H9 (cell line): ENCODE data around the gene UBE2Q1. TPM values are rescaled to one million over a fixed set of nuclear protein-coding genes. Genes with fewer than 3 reads are reported as not detected.

ENCODE experiments used
- DNase-seq: peaks from one replicate; pipeline ENCODE4 v3.0.0-alpha.2; 2017
- H2AFZ ChIP-seq: one replicate; pipeline ENCODE4 v1.6.1; 2013; ENCODE audit warnings: mild to moderate bottlenecking, low read length, control low read depth, moderate library complexity
- H2AK5ac ChIP-seq: 2 replicates; pipeline ENCODE4 v1.6.1; 2013; ENCODE audit warnings: low read length, control low read depth, mixed read lengths; ENCODE audit not compliant: insufficient read length
- H2BK120ac ChIP-seq: one replicate; pipeline ENCODE4 v1.6.1; 2013; ENCODE audit warnings: low read depth, mild to moderate bottlenecking, low read length, control low read depth, inconsistent platforms; ENCODE audit not compliant: poor library complexity, severe bottlenecking
- H2BK12ac ChIP-seq: 2 replicates; pipeline ENCODE4 v1.6.1; 2013; ENCODE audit warnings: low read length, control low read depth, mixed read lengths, low read depth; ENCODE audit not compliant: insufficient read length
- H2BK15ac ChIP-seq: 2 replicates; pipeline ENCODE4 v1.6.1; 2013; ENCODE audit warnings: low read depth, low read length, control low read depth
- H2BK20ac ChIP-seq: one replicate; pipeline ENCODE4 v1.6.1; 2013; ENCODE audit warnings: low read depth, mild to moderate bottlenecking, low read length, control low read depth, inconsistent platforms; ENCODE audit not compliant: poor library complexity, severe bottlenecking
- H2BK5ac ChIP-seq: 2 replicates; pipeline ENCODE4 v1.6.1; 2013; ENCODE audit warnings: low read length, control low read depth, mixed read lengths; ENCODE audit not compliant: insufficient read length
- H3K14ac ChIP-seq: 2 replicates; pipeline ENCODE4 v1.6.1; 2013; ENCODE audit warnings: low read length, control low read depth; ENCODE audit not compliant: insufficient read depth
- H3K18ac ChIP-seq: 2 replicates; pipeline ENCODE4 v1.6.1; 2013; ENCODE audit warnings: low read depth, mild to moderate bottlenecking, mixed read lengths, low read length, control low read depth; ENCODE audit not compliant: insufficient read length
- H3K23ac ChIP-seq: 2 replicates; pipeline ENCODE4 v1.6.1; 2013; ENCODE audit warnings: low read length, control low read depth, mixed read lengths, low read depth; ENCODE audit not compliant: insufficient read length
- H3K23me2 ChIP-seq: 2 replicates; pipeline ENCODE4 v1.6.1; 2013; ENCODE audit warnings: low read depth, mild to moderate bottlenecking, mixed read lengths, low read length, control low read depth; ENCODE audit not compliant: insufficient read length, poor library complexity, severe bottlenecking
- H3K27ac ChIP-seq: 2 replicates; pipeline ENCODE4 v1.5.1; 2013; ENCODE audit warnings: low read length, control low read depth, mixed read lengths, low read depth; ENCODE audit not compliant: insufficient read length
- H3K27me3 ChIP-seq: 2 replicates; pipeline ENCODE4 v1.6.1; 2013; ENCODE audit warnings: low read length, control low read depth, inconsistent platforms; ENCODE audit not compliant: insufficient read depth
- H3K4ac ChIP-seq: 2 replicates; pipeline ENCODE4 v1.6.1; 2013; ENCODE audit warnings: low read depth, mild to moderate bottlenecking, control low read depth, inconsistent platforms, low read length, moderate library complexity
- H3K4me1 ChIP-seq: 2 replicates; pipeline ENCODE4 v1.6.1; 2013; ENCODE audit warnings: low read length, control low read depth, inconsistent platforms; ENCODE audit not compliant: insufficient read depth
- H3K4me2 ChIP-seq: 2 replicates; pipeline ENCODE4 v1.6.1; 2013; ENCODE audit warnings: low read length, control low read depth, mixed read lengths; ENCODE audit not compliant: insufficient read length, insufficient read depth
- H3K56ac ChIP-seq: 2 replicates; pipeline ENCODE4 v1.6.1; 2013; ENCODE audit warnings: low read depth, mild to moderate bottlenecking, mixed read lengths, low read length, control low read depth; ENCODE audit not compliant: insufficient read length
- H3K79me1 ChIP-seq: 2 replicates; pipeline ENCODE4 v1.6.1; 2013; ENCODE audit warnings: low read depth, mild to moderate bottlenecking, moderate library complexity, low read length, control low read depth, inconsistent platforms; ENCODE audit not compliant: insufficient read depth, poor library complexity, severe bottlenecking
- H3K79me2 ChIP-seq: 2 replicates; pipeline ENCODE4 v1.6.1; 2013; ENCODE audit warnings: low read length, control low read depth, inconsistent platforms; ENCODE audit not compliant: insufficient read depth
- H3K9ac ChIP-seq: 2 replicates; pipeline ENCODE4 v1.6.1; 2013; ENCODE audit warnings: low read length, control low read depth, mixed read lengths; ENCODE audit not compliant: insufficient read length; ENCODE audit errors: extremely low read depth
- H3K9me3 ChIP-seq: one replicate; pipeline ENCODE4 v1.6.1; 2013; ENCODE audit warnings: low read depth, low read length, inconsistent platforms; ENCODE audit not compliant: control insufficient read depth
- H3T11ph ChIP-seq: one replicate; pipeline ENCODE4 v1.6.1; 2013; ENCODE audit warnings: mild to moderate bottlenecking, low read length, control low read depth, inconsistent platforms
- H4K20me1 ChIP-seq: one replicate; pipeline ENCODE4 v1.6.1; 2013; ENCODE audit not compliant: control insufficient read depth, insufficient read length, insufficient read depth
- H4K5ac ChIP-seq: 2 replicates; pipeline ENCODE4 v1.6.1; 2013; ENCODE audit warnings: low read depth, mild to moderate bottlenecking, mixed read lengths, low read length, control low read depth; ENCODE audit not compliant: insufficient read length
- H4K8ac ChIP-seq: replicated peaks from 2 replicates; pipeline ENCODE4 v1.6.1; 2013; ENCODE audit warnings: low read length, control low read depth, mixed read lengths, low read depth; ENCODE audit not compliant: insufficient read length
- H4K91ac ChIP-seq: 2 replicates; pipeline ENCODE4 v1.6.1; 2013; ENCODE audit warnings: low read depth, mild to moderate bottlenecking, moderate library complexity, mixed read lengths, low read length, control low read depth; ENCODE audit not compliant: insufficient read length
- H3K27ac Mint-ChIP-seq, 3 experiments: 2 replicates in 2 of 3; 3 replicates in 1 of 3; pipeline ENCODE4 v1.8.0; 2020 to 2021; ENCODE audit warnings: mixed read lengths in 3 of 3, mild to moderate bottlenecking in 1 of 3, moderate library complexity in 1 of 3
- H3K27me3 Mint-ChIP-seq: 2 replicates; pipeline ENCODE4 v1.8.0; 2021; ENCODE audit warnings: low read depth, mild to moderate bottlenecking, moderate library complexity, mixed read lengths
- H3K36me3 Mint-ChIP-seq, 3 experiments: 2 replicates in 2 of 3; 3 replicates in 1 of 3; pipeline ENCODE4 v1.8.0; 2020 to 2021; ENCODE audit warnings: low read depth in 3 of 3, mixed read lengths in 3 of 3; ENCODE audit not compliant: insufficient read depth in 1 of 3
- H3K4me1 Mint-ChIP-seq, 2 experiments: 2 replicates each; pipeline ENCODE4 v1.8.0; 2020; ENCODE audit warnings: mixed read lengths in 2 of 2
- H3K4me3 Mint-ChIP-seq, 2 experiments: 2 replicates in 1 of 2; 3 replicates in 1 of 2; pipeline ENCODE4 v1.8.0; 2020 to 2021; ENCODE audit warnings: mild to moderate bottlenecking in 2 of 2, mixed read lengths in 2 of 2, moderate library complexity in 1 of 2
- H3K9me3 Mint-ChIP-seq, 2 experiments: 2 replicates in 1 of 2; 3 replicates in 1 of 2; pipeline ENCODE4 v1.8.0; 2020; ENCODE audit warnings: mild to moderate bottlenecking in 2 of 2, mixed read lengths in 2 of 2, moderate library complexity in 1 of 2
- CTCF ChIP-seq: fragments of 200-600 bp; sonication (generic); conservative IDR thresholded peaks from 3 replicates; pipeline ENCODE4 v1.8.0; 2021; ENCODE audit warnings: antibody characterized with exemption, mild to moderate bottlenecking
- WGBS: extraction: QIAGEN DNeasy Blood & Tissue Kit; methylation state at CpG from one replicate; pipeline ENCODE4 v1.1.7; 2013; ENCODE audit warnings: missing lambda C conversion rate, low lambda C conversion rate, mixed read lengths; ENCODE audit not compliant: insufficient read length; ENCODE audit errors: extremely low coverage; 5-methylcytosine and 5-hydroxymethylcytosine counted together
- total RNA-seq: library from RNA; stranded (reverse); gene quantifications from 2 replicates; pipeline ENCODE4 v1.2.1, GENCODE V29; 2021

The UBE2Q1 gene
- total RNA-seq, 1 experiment from 2014 or later = 108 TPM

DNA sequence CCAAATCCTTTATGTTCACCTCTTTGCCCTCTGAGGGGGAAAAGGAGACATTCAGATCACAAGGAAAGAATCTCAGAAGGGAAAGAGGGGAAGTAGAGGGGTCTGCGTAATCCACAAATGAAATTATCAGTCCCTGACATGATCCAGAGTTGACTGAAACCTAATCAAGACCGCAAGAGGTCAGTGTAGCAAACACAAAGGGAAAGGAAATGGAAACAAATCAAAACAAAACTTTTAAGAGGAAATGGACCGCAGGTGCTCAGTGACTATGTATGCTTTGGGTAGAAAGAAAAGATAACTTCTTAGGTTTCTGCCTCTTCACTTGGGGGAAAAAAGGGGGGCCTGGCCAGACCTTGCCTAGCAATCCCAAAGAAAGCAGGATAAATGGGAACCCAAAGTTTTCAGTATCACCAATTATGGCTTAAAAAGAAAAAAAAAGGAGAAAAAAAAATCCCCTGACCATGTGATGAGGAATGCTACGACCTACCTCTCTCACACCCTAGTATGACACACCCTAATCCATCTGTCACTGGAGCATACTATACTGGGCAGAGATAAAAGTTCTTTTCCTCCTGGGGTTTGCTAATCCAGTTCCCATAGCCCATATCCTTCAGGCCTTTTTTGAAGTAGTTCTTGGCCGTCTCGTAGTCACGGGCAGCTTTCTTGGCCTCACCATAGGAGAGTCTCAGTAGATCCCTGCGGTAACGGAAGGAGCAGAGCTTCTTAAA, 26.0 kb upstream of the UBE2Q1 start:
- Histone ChIP-seq H3K18ac (no peak overlapping the region), H2AFZ (no peak overlapping the region), H3K4me2 (no peak overlapping the region), H3K9me3 (no peaks in the 10 kb centered on the region), H4K5ac (no peak overlapping the region), H4K20me1 (peaks cover 3% of the 10 kb centered on the region), H3K4me1 (no peaks in the 10 kb centered on the region), H2BK15ac (no peak overlapping the region), H3K56ac (no peak overlapping the region), H4K91ac (no peak overlapping the region), H3K14ac (no peak overlapping the region), H3K4ac (no peak overlapping the region), H2BK12ac (no peak overlapping the region), H2BK5ac (no peak overlapping the region), H3K23me2 (no peaks in the 10 kb centered on the region), H3T11ph (no peak overlapping the region), H2AK5ac (no peak overlapping the region), H2BK20ac (no peak overlapping the region), H3K23ac (no peak overlapping the region), H3K27ac (no peak overlapping the region), H4K8ac (no peak overlapping the region), H3K79me1 (no peaks in the 10 kb centered on the region), H3K79me2 (no peaks in the 10 kb centered on the region), H3K9ac (no peak overlapping the region), H3K27me3 (no peaks in the 10 kb centered on the region), H2BK120ac (no peak overlapping the region)
- no CpG with 5 or more reads among the region's 9 CpGs for WGBS
- no peak overlapping the region for H3K4me3 Mint-ChIP-seq
- H3K27me3 Mint-ChIP-seq = no peaks in the 10 kb centered on the region; the same call in 1 of the 2 replicates
- DNase-seq = no peak
- no peak for TF ChIP-seq CTCF
- peaks cover 66 to 99% (median 94%) of the 10 kb centered on the region in 3 experiments; a peak in 6 of 7 replicates for H3K36me3 Mint-ChIP-seq
- no peak overlapping the region for H3K27ac Mint-ChIP-seq
- H3K4me1 Mint-ChIP-seq = no peaks in the 10 kb centered on the region
- no peaks in the 10 kb centered on the region for H3K9me3 Mint-ChIP-seq
